Measurements from ENCODE around the gene DMBX1. TPM values are rescaled to one million over a fixed set of nuclear protein-coding genes. Genes with fewer than 3 reads are reported as not detected.

The DMBX1 gene
- total RNA-seq, 1 experiment from 2014 or later: 2.3 TPM

DNA sequence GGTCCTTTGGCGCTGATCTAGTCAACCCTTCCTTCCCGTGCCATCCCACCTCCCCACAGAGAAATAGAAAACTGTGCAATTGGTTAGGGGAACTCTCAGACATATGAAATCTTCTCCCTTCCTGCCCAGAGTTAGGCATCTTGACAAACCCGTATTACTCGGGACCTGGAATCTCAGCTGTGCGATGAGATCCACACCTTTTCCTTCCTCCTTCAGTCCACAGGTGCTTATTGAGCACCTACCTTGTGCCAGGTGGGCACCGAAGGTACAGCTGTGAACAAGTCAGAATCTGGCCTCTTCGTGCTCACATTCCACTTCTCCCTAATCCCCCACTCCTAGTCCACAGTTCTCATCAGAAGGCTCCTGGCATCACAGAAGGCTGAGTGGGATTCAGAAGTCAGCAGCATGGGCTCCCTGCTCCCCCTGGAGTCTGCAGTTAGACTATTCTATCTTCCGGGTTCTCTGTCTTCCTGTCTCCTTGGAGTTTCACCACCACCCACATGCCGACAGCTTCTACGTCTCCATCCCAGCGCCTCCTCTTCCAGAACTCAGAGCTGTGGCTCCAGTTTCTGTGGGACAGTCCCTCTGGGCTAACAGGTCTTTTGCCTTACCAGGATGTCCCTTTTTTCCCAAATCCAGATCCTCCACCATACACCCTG is 38.8 kb downstream of the DMBX1 start:
- H3K23me2 ChIP-seq (ENCODE audit: insufficient read length, low read depth, low read length, poor library complexity, severe bottlenecking): peaks cover 3% of the 10 kb centered on the region
- H3K27me3 ChIP-seq (ENCODE audit: insufficient read depth, low read length): peaks cover 23% of the 10 kb centered on the region; the same call in 1 of the 2 replicates
- no peak overlapping the region for H4K91ac ChIP-seq (ENCODE audit: insufficient read length, low read depth, low read length)
- DNase-seq: no peak
- no CpG with 5 or more reads among the region's 11 CpGs for WGBS (ENCODE audit: extremely low coverage, insufficient read length, low lambda C conversion rate)
- H4K5ac ChIP-seq (ENCODE audit: insufficient read length, low read depth, low read length): no peak overlapping the region
- no peak overlapping the region for H3K56ac ChIP-seq (ENCODE audit: insufficient read length, low read depth, low read length)
- no peaks in the 10 kb centered on the region for H3K79me1 ChIP-seq (ENCODE audit: insufficient read depth, low read depth, low read length, poor library complexity, severe bottlenecking)
- H3T11ph ChIP-seq (ENCODE audit: low read length): no peak overlapping the region
- Mint-ChIP-seq H3K4me3 (no peak overlapping the region), H3K27me3 (ENCODE audit: low read depth) (peaks cover 95% of the 10 kb centered on the region), H3K27ac (no peak overlapping the region), H3K36me3 (ENCODE audit: insufficient read depth in 1 of 3, low read depth in 3 of 3) (no peaks in the 10 kb centered on the region), H3K9me3 (no peaks in the 10 kb centered on the region; a peak in 2 of 5 replicates), H3K4me1 (peaks cover 58 to 61% of the 10 kb centered on the region in 2 experiments)
- H3K4me1 ChIP-seq (ENCODE audit: insufficient read depth, low read length): peaks cover 6% of the 10 kb centered on the region; the same call in 1 of the 2 replicates
- no peak overlapping the region for H2AK5ac ChIP-seq (ENCODE audit: insufficient read length, low read length)
- no peak overlapping the region for H3K27ac ChIP-seq (ENCODE audit: insufficient read length, low read depth, low read length)
- H2BK12ac ChIP-seq (ENCODE audit: insufficient read length, low read depth, low read length): no peak overlapping the region
- no peak overlapping the region for H3K9ac ChIP-seq (ENCODE audit: extremely low read depth, insufficient read length, low read length)
- no peaks in the 10 kb centered on the region for H3K79me2 ChIP-seq (ENCODE audit: insufficient read depth, low read length)
- H3K9me3 ChIP-seq (ENCODE audit: control insufficient read depth, low read depth, low read length): no peaks in the 10 kb centered on the region
- H2BK15ac ChIP-seq (ENCODE audit: low read depth, low read length): no peak overlapping the region
- H2BK120ac ChIP-seq (ENCODE audit: low read depth, low read length, poor library complexity, severe bottlenecking): no peak overlapping the region
- H3K4ac ChIP-seq (ENCODE audit: low read depth, low read length): no peak overlapping the region
- TF ChIP-seq, protein P1, sequence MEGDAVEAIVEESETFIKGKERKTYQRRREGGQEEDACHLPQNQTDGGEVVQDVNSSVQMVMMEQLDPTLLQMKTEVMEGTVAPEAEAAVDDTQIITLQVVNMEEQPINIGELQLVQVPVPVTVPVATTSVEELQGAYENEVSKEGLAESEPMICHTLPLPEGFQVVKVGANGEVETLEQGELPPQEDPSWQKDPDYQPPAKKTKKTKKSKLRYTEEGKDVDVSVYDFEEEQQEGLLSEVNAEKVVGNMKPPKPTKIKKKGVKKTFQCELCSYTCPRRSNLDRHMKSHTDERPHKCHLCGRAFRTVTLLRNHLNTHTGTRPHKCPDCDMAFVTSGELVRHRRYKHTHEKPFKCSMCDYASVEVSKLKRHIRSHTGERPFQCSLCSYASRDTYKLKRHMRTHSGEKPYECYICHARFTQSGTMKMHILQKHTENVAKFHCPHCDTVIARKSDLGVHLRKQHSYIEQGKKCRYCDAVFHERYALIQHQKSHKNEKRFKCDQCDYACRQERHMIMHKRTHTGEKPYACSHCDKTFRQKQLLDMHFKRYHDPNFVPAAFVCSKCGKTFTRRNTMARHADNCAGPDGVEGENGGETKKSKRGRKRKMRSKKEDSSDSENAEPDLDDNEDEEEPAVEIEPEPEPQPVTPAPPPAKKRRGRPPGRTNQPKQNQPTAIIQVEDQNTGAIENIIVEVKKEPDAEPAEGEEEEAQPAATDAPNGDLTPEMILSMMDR (conservative IDR thresholded peaks at IDR 0.05): peak; percentile 49
- H4K20me1 ChIP-seq (ENCODE audit: control insufficient read depth, insufficient read depth, insufficient read length): no peaks in the 10 kb centered on the region
- no peak overlapping the region for H2BK20ac ChIP-seq (ENCODE audit: low read depth, low read length, poor library complexity, severe bottlenecking)
- H4K8ac ChIP-seq (replicated peaks; ENCODE audit: insufficient read length, low read depth, low read length): no peak overlapping the region
- H3K14ac ChIP-seq (ENCODE audit: insufficient read depth, low read length): no peak overlapping the region
- H3K4me2 ChIP-seq (ENCODE audit: insufficient read depth, insufficient read length, low read length): no peak overlapping the region
- H3K23ac ChIP-seq (ENCODE audit: insufficient read length, low read depth, low read length): no peak overlapping the region
- H2BK5ac ChIP-seq (ENCODE audit: insufficient read length, low read length): no peak overlapping the region
- H2AFZ ChIP-seq (ENCODE audit: low read length): no peak overlapping the region
- H3K18ac ChIP-seq (ENCODE audit: insufficient read length, low read depth, low read length): no peak overlapping the region
